ENCODE data around the gene COX6A1.

DNA sequence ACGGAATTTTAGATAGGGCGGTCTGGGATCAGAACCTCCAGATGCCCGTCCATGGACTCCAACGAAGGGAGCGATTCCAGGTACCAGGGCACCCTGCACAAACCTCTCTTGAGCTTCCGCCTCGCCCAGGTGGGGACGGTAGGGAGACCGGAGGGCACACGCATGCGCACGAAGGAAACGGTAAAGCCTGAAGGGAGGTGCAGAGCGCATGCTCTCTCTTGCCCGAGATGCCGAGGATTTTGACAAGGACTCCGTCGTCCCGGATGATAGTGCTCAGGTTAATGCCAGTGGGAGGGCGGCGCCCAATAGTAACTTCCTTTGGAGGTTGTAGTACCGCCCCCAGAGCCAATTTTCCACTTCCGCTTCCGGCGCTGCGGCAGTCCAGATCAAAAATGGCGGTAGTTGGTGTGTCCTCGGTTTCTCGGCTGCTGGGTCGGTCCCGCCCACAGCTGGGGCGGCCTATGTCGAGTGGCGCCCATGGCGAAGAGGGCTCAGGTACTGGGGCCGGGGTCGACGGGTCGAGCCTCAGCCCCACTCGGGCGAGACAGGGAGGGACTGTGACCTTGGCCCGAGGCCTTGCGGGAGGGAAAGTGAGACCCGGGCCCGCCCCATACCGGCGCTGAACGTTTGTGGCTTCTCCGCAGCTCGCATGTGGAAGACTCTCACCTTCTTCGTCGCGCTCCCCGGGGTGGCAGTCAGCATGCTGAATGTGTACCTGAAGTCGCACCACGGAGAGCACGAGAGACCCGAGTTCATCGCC lies at the start of gene COX6A1:
- TF ChIP-seq CTCF (IDR thresholded peaks at IDR 0.05; ENCODE audit: insufficient read depth, low read length, poor library complexity, severe bottlenecking) (no peak), EZH2phosphoT487 (conservative IDR thresholded peaks at IDR 0.05; ENCODE audit: low read length) (no peak)

Data from SU-DHL-6 (cell line).